Measurements from ENCODE around the gene KLK5.

The KLK5 gene

DNA sequence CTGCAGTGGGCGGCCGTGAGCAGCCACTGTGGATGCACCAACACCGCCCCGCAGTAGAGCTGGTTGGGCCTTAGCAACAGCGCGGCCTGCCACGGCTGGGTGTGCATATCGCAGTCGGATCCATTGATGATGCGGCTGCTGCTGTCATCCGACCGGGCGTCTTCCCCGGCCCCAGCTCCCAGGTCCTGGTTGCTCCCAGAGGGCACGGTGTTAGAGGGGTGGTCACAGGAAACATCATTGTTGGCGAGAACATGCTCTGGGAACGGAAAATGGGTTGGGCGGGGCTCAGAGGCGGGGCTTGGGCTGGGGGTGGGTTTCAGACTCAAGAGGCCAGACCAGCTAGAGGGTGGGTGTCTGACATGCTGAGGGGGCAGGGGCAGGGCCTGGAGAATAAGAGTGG lies 3.0 kb downstream of the KLK5 start:
- Histone ChIP-seq H3K36me3 (ENCODE audit: insufficient read depth, low read length) (no peaks in the 10 kb centered on the region), H3F3A (ENCODE audit: low read depth) (no peaks in the 10 kb centered on the region), H3K4me3 (ENCODE audit: low read length, poor library complexity, severe bottlenecking) (no peak overlapping the region), H4K20me1 (ENCODE audit: insufficient read depth, low read length, poor library complexity, severe bottlenecking) (no peaks in the 10 kb centered on the region), H3K4me2 (ENCODE audit: low read depth, low read length, poor library complexity, severe bottlenecking) (no peak overlapping the region), H2AFZ (ENCODE audit: low read length) (no peak overlapping the region), H3K9ac (ENCODE audit: low read depth, low read length, poor library complexity, severe bottlenecking) (no peak overlapping the region), H3K9me2 (replicated peaks; ENCODE audit: low read depth, low read length) (no peaks in the 10 kb centered on the region), H3K27me3 (ENCODE audit: insufficient read depth, low read length, poor library complexity, severe bottlenecking) (no peaks in the 10 kb centered on the region), H3K4me1 (ENCODE audit: insufficient read depth, low read length, poor library complexity, severe bottlenecking) (no peaks in the 10 kb centered on the region), H3K79me2 (ENCODE audit: insufficient read depth, low read length) (no peaks in the 10 kb centered on the region), H3K9me3 (ENCODE audit: insufficient read depth, low read depth, low read length) (no peaks in the 10 kb centered on the region; the same call in 1 of the 2 replicates)
- TF ChIP-seq, protein P1, sequence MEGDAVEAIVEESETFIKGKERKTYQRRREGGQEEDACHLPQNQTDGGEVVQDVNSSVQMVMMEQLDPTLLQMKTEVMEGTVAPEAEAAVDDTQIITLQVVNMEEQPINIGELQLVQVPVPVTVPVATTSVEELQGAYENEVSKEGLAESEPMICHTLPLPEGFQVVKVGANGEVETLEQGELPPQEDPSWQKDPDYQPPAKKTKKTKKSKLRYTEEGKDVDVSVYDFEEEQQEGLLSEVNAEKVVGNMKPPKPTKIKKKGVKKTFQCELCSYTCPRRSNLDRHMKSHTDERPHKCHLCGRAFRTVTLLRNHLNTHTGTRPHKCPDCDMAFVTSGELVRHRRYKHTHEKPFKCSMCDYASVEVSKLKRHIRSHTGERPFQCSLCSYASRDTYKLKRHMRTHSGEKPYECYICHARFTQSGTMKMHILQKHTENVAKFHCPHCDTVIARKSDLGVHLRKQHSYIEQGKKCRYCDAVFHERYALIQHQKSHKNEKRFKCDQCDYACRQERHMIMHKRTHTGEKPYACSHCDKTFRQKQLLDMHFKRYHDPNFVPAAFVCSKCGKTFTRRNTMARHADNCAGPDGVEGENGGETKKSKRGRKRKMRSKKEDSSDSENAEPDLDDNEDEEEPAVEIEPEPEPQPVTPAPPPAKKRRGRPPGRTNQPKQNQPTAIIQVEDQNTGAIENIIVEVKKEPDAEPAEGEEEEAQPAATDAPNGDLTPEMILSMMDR (conservative IDR thresholded peaks at IDR 0.05; ENCODE audit: low read length) = no peak
- TF ChIP-seq EZH2phosphoT487 (IDR thresholded peaks at IDR 0.05; ENCODE audit: borderline replicate concordance) = no peak

DNA sequence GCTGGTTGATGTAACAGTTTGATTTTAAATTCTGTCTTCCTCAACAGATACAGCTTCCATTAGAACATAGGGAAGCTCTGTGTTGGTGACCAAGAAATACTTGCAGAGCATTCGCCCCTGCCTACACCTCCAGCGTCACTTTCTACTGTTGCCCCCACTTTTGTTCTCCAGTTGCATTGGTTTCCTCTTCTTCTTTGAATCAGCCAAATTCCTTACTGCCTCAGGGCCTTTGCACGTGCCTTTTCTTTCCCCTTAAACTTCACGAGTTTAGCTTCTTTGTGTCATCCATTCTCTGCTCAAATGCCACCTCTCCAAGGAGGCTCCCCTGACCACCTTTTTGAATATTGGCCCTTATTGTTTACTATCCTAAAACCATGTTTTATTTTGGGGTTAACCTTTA lies 5.7 kb downstream of the KLK5 start:
- H3K9me2 ChIP-seq (replicated peaks; ENCODE audit: low read depth, low read length) = no peaks in the 10 kb centered on the region
- no peaks in the 10 kb centered on the region for H3K9me3 ChIP-seq (ENCODE audit: insufficient read depth, low read depth, low read length)
- H3F3A ChIP-seq (ENCODE audit: low read depth) = no peaks in the 10 kb centered on the region
- no peak overlapping the region for H3K9ac ChIP-seq (ENCODE audit: low read depth, low read length, poor library complexity, severe bottlenecking)
- H3K27me3 ChIP-seq (ENCODE audit: insufficient read depth, low read length, poor library complexity, severe bottlenecking) = no peaks in the 10 kb centered on the region
- H3K4me2 ChIP-seq (ENCODE audit: low read depth, low read length, poor library complexity, severe bottlenecking) = no peak overlapping the region
- no peak overlapping the region for H3K4me3 ChIP-seq (ENCODE audit: low read length, poor library complexity, severe bottlenecking)
- no peak for TF ChIP-seq EZH2phosphoT487 (IDR thresholded peaks at IDR 0.05; ENCODE audit: borderline replicate concordance)
- TF ChIP-seq, protein P1 (conservative IDR thresholded peaks at IDR 0.05; ENCODE audit: low read length) = no peak
- H3K36me3 ChIP-seq (ENCODE audit: insufficient read depth, low read length) = no peaks in the 10 kb centered on the region
- no peaks in the 10 kb centered on the region for H3K4me1 ChIP-seq (ENCODE audit: insufficient read depth, low read length, poor library complexity, severe bottlenecking)
- H4K20me1 ChIP-seq (ENCODE audit: insufficient read depth, low read length, poor library complexity, severe bottlenecking) = no peaks in the 10 kb centered on the region
- no peak overlapping the region for H2AFZ ChIP-seq (ENCODE audit: low read length)
- no peaks in the 10 kb centered on the region for H3K79me2 ChIP-seq (ENCODE audit: insufficient read depth, low read length)

DNA sequence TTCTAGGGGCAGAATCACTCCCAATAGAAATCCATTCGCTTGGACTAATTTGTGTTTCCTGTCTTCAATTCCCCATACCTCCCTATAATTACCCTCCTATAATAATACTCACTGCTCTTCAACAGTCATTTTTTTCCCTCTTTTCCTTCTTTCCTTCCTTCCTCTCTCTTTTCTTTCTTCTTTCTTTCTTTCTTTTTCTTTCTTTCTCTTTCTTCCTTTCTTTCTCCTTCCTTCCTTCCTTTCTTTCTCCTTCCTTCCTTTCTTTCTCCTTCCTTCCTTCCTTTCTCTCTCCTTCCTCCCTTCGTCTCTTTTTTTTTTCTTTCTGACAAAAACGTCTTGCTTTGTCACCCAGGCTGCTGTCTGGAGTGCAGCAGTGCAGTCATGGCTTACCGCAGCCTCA lies 8.0 kb downstream of the KLK5 start:
- Histone ChIP-seq H3F3A (ENCODE audit: low read depth) (no peaks in the 10 kb centered on the region), H4K20me1 (ENCODE audit: insufficient read depth, low read length, poor library complexity, severe bottlenecking) (no peaks in the 10 kb centered on the region)

More for the DNA sequence above, 8.0 kb downstream of the KLK5 start:
- Histone ChIP-seq H3K9me2 (replicated peaks; ENCODE audit: low read depth, low read length) (no peaks in the 10 kb centered on the region), H3K36me3 (ENCODE audit: insufficient read depth, low read length) (no peaks in the 10 kb centered on the region), H3K79me2 (ENCODE audit: insufficient read depth, low read length) (no peaks in the 10 kb centered on the region), H2AFZ (ENCODE audit: low read length) (no peak overlapping the region), H3K9ac (ENCODE audit: low read depth, low read length, poor library complexity, severe bottlenecking) (no peak overlapping the region), H3K4me1 (ENCODE audit: insufficient read depth, low read length, poor library complexity, severe bottlenecking) (no peaks in the 10 kb centered on the region), H3K9me3 (ENCODE audit: insufficient read depth, low read depth, low read length) (no peaks in the 10 kb centered on the region), H3K27me3 (ENCODE audit: insufficient read depth, low read length, poor library complexity, severe bottlenecking) (no peaks in the 10 kb centered on the region), H3K4me2 (ENCODE audit: low read depth, low read length, poor library complexity, severe bottlenecking) (no peak overlapping the region), H3K4me3 (ENCODE audit: low read length, poor library complexity, severe bottlenecking) (no peak overlapping the region)
- TF ChIP-seq, protein P1 (conservative IDR thresholded peaks at IDR 0.05; ENCODE audit: low read length) = no peak
- TF ChIP-seq EZH2phosphoT487 (IDR thresholded peaks at IDR 0.05; ENCODE audit: borderline replicate concordance) = no peak

All from Loucy (cell line).